Endothelial cell of umbilical vein (primary cell): ENCODE measurements around the gene RAB7B.

ENCODE experiments used
- EZH2 ChIP-seq: IDR thresholded peaks from 2 replicates; pipeline ENCODE4 v1.6.1; 2012; ENCODE audit warnings: borderline replicate concordance, low read depth, mild to moderate bottlenecking, moderate library complexity, low read length, inconsistent platforms; ENCODE audit not compliant: severe bottlenecking
- FOS ChIP-seq: IDR thresholded peaks from 2 replicates; pipeline ENCODE4 v1.6.1; 2011; ENCODE audit warnings: mild to moderate bottlenecking, low read length, moderate library complexity, borderline replicate concordance; ENCODE audit not compliant: insufficient read depth
- POLR2AphosphoS5 ChIP-seq: IDR thresholded peaks from 2 replicates; pipeline ENCODE4 v1.6.1; 2012; ENCODE audit warnings: low read depth, mild to moderate bottlenecking, control low read depth, low read length, moderate library complexity; ENCODE audit not compliant: insufficient read depth
- TF ChIP-seq, protein P1 (sequence below), 2 donors: IDR thresholded peaks; 1 replicate in 1 of 2; 2 replicates in 1 of 2; pipeline ENCODE4 v1.5.1; 2011; ENCODE audit warnings: low read length in 2 of 2, mild to moderate bottlenecking in 2 of 2, moderate library complexity in 2 of 2, control low read depth in 1 of 2, inconsistent platforms in 1 of 2, low read depth in 1 of 2; ENCODE audit not compliant: insufficient read depth in 1 of 2; ENCODE audit errors: extremely low read depth in 1 of 2
- TF ChIP-seq, protein P2 (sequence below): IDR thresholded peaks from 2 replicates; pipeline ENCODE4 v1.6.1; 2011; ENCODE audit not compliant: insufficient read depth, insufficient read length

DNA sequence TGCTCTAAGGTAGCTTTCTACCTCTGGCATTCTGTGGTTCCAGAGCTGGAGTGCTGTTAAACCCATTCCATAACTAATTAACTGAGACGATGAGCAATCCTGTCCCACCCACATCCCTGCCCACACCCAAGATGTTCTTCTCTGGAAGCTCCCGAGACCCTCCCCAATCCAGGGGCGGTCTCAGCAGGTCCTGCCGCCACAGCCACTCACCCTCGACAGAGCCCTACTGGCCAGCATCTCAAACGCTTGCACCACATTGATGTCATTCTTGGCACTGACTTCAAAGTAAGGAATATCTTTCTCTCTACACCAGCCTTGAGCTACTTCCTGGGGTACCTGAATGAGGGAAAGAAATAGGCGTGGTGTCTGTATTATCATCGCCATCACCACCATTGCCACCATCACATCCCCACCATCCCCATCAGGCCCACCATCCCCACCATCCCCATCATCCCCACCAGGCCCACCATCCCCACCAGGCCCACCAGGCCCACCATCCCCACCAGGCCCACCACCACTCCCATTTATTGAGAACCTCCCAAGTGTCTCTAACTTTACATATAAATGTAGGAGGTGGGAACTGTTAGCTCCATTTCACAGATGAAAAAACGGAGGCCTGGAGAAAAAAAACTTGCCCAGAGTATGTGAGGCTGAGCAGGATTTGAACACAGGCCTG is 17.7 kb downstream of the RAB7B start:
- TF ChIP-seq EZH2 (no peak), FOS (no peak), POLR2AphosphoS5 (no peak)
- TF ChIP-seq, protein P1, sequence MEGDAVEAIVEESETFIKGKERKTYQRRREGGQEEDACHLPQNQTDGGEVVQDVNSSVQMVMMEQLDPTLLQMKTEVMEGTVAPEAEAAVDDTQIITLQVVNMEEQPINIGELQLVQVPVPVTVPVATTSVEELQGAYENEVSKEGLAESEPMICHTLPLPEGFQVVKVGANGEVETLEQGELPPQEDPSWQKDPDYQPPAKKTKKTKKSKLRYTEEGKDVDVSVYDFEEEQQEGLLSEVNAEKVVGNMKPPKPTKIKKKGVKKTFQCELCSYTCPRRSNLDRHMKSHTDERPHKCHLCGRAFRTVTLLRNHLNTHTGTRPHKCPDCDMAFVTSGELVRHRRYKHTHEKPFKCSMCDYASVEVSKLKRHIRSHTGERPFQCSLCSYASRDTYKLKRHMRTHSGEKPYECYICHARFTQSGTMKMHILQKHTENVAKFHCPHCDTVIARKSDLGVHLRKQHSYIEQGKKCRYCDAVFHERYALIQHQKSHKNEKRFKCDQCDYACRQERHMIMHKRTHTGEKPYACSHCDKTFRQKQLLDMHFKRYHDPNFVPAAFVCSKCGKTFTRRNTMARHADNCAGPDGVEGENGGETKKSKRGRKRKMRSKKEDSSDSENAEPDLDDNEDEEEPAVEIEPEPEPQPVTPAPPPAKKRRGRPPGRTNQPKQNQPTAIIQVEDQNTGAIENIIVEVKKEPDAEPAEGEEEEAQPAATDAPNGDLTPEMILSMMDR (IDR thresholded peaks at IDR 0.05; ENCODE audit: extremely low read depth in 1 of 2, insufficient read depth in 1 of 2, low read depth in 1 of 2, low read length in 2 of 2): no peak
- TF ChIP-seq, protein P2, sequence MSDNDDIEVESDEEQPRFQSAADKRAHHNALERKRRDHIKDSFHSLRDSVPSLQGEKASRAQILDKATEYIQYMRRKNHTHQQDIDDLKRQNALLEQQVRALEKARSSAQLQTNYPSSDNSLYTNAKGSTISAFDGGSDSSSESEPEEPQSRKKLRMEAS: no peak
